HG02884 (cell line): ENCODE results near the gene GBP5.
"Not testable (repeated sequence)": the region's sequence is repeated elsewhere in the genome, so short reads cannot be mapped to it uniquely, and the experiment has no call there.

Experiments
- ATAC-seq: cut with Tn5 transposase; IDR thresholded peaks from one replicate; pipeline ENCODE4 v1.9.1; 2021; ENCODE audit warnings: mild to moderate bottlenecking, moderate library complexity; ENCODE audit not compliant: unreplicated experiment

GBP5 gene

GRCh38 chr1:89284078-89284763, 11.6 kb upstream of the GBP5 start:
- not testable (repeated sequence) for ATAC-seq

- no peak for ATAC-seq
These were observed 8.1 kb upstream of the GBP5 start for GRCh38 chr1:89280766-89281165.

GRCh38 chr1:89279011-89279466, 6.4 kb upstream of the GBP5 start:
- no peak for ATAC-seq

- no peak for ATAC-seq
These were observed 5.1 kb upstream of the GBP5 start for GRCh38 chr1:89277725-89278124.

GRCh38 chr1:89276690-89277089, 4.0 kb upstream of the GBP5 start:
- ATAC-seq: no peak

- ATAC-seq: no peak
These were observed 1.8 kb upstream of the GBP5 start for GRCh38 chr1:89274411-89274857.

- ATAC-seq: no peak
These were observed 691 bp upstream of the GBP5 start for GRCh38 chr1:89273324-89273778.

- peak; percentile 41 for ATAC-seq
These were observed 1.2 kb downstream of the GBP5 start for GRCh38 chr1:89271341-89272015.

- no peak for ATAC-seq
These were observed 2.2 kb downstream of the GBP5 start for GRCh38 chr1:89270423-89270822.

GRCh38 chr1:89269277-89269676, 3.4 kb downstream of the GBP5 start:
- ATAC-seq: no peak

- no peak for ATAC-seq
These were observed 10.0 kb downstream of the GBP5 start for GRCh38 chr1:89262643-89263042.

GRCh38 chr1:89261926-89262515, 10.6 kb downstream of the GBP5 start:
- ATAC-seq: no peak

- ATAC-seq: no peak
These were observed 11.9 kb downstream of the GBP5 start for GRCh38 chr1:89260566-89261255.

GRCh38 chr1:89260042-89260441, 12.6 kb downstream of the GBP5 start:
- ATAC-seq: no peak

GRCh38 chr1:89259283-89259971, 13.2 kb downstream of the GBP5 start:
- no peak for ATAC-seq

GRCh38 chr1:89257041-89257440, 15.6 kb downstream of the GBP5 start:
- no peak for ATAC-seq

GRCh38 chr1:89255581-89255980, 17.1 kb downstream of the GBP5 start:
- ATAC-seq: not testable (repeated sequence)

GRCh38 chr1:89254658-89255287, 17.9 kb downstream of the GBP5 start:
- ATAC-seq: no peak

- ATAC-seq: no peak
These were observed 29.6 kb downstream of the GBP5 start for GRCh38 chr1:89243046-89243445.
